PC-3 (cell line): Measurements from ENCODE around the gene SCGB2A2.
A peak's percentile ranks its signal among the peaks of the same experiment; 100 is the strongest.

Experiments
- EZH2 ChIP-seq: fragments of 300-600 bp; sonication (generic); IDR thresholded peaks from one replicate; pipeline ENCODE4 v1.6.1; 2017; ENCODE audit warnings: antibody characterized with exemption, mild to moderate bottlenecking, low read length; ENCODE audit not compliant: unreplicated experiment
- EZH2phosphoT487 ChIP-seq: fragments of 300-600 bp; sonication (generic); IDR thresholded peaks from 2 replicates; pipeline ENCODE4 v1.6.1; 2018; ENCODE audit warnings: mild to moderate bottlenecking, antibody characterized with exemption, low read length, borderline replicate concordance
- TF ChIP-seq, protein P1 (sequence below): fragments of 300-600 bp; sonication (generic); conservative IDR thresholded peaks from 2 replicates; pipeline ENCODE4 v1.5.1; 2017; ENCODE audit warnings: antibody characterized with exemption, low read depth, mild to moderate bottlenecking, low read length

DNA sequence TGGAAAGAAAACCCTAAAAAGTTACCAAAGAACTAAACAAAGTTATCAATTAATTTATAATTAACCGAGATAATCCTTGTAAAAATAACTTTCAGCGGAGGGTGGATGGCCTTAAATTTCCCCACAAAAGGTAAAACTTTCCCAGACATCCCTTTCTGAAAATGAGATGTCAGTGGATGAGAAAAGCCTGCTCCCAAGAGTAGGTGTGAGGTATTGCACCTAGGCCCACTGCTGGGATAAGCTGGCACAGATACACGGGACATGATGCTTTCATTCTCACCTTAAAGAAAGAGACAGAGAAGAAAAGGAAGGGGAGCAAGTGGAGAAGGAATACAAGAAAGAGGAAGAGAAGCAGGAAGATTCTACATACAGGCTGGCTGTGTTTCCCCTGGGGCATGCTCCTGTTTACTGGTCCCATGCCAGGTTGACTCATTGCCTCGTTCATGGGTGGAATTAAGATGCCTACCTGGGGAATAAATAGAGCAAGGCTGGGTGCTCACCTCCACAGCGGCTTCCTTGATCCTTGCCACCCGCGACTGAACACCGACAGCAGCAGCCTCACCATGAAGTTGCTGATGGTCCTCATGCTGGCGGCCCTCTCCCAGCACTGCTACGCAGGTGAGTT lies at the start of gene SCGB2A2:
- TF ChIP-seq, protein P1, sequence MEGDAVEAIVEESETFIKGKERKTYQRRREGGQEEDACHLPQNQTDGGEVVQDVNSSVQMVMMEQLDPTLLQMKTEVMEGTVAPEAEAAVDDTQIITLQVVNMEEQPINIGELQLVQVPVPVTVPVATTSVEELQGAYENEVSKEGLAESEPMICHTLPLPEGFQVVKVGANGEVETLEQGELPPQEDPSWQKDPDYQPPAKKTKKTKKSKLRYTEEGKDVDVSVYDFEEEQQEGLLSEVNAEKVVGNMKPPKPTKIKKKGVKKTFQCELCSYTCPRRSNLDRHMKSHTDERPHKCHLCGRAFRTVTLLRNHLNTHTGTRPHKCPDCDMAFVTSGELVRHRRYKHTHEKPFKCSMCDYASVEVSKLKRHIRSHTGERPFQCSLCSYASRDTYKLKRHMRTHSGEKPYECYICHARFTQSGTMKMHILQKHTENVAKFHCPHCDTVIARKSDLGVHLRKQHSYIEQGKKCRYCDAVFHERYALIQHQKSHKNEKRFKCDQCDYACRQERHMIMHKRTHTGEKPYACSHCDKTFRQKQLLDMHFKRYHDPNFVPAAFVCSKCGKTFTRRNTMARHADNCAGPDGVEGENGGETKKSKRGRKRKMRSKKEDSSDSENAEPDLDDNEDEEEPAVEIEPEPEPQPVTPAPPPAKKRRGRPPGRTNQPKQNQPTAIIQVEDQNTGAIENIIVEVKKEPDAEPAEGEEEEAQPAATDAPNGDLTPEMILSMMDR = peak; percentile 69
- TF ChIP-seq EZH2 (no peak), EZH2phosphoT487 (no peak)
